Measurements from ENCODE around the gene KLHL29. TPM values are rescaled to one million over a fixed set of nuclear protein-coding genes. Genes with fewer than 3 reads are reported as not detected.

The KLHL29 gene
- total RNA-seq, 1 experiment from 2014 or later, result 6.4 TPM

GRCh38 chr2:23604731-23605130 lies 219.8 kb downstream of the KLHL29 start:
- DNase-seq (ENCODE audit: low read depth, low spot score), result no peak
- in situ Hi-C loops (cut with HindIII; ENCODE audit: low pct_unique_long_range_greater_than_20kb, low sequenced_read_pairs), result no loop called here

- in situ Hi-C loops (cut with HindIII; ENCODE audit: low pct_unique_long_range_greater_than_20kb, low sequenced_read_pairs), result no loop called here
Observed at GRCh38 chr2:23605236-23605635, 220.3 kb downstream of the KLHL29 start.

GRCh38 chr2:23606196-23606595 lies 221.2 kb downstream of the KLHL29 start:
- in situ Hi-C loops (cut with HindIII; ENCODE audit: low pct_unique_long_range_greater_than_20kb, low sequenced_read_pairs), result no loop called here
- no peak for DNase-seq (ENCODE audit: low read depth, low spot score)

More at GRCh38 chr2:23605236-23605635, 220.3 kb downstream of the KLHL29 start:
- no peak for DNase-seq (ENCODE audit: low read depth, low spot score)

DNA sequence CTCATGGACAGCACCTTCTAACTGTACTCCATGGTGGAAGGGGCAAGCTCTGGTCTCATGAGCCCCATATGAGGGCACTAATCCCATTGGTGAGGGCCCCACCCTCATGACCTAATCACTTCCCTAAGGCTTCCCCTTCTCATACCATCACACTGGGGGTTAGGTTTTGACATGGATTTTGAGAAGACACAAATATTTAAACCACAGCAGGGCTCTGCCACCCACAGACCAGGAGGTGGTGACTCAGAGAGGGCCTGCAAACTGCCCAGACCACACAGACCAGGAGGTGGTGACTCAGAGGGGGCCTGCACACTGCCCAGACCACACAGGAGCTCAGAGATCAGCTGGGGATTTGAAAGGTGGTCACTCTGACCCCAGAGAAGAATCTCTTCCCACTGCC lies 222.0 kb downstream of the KLHL29 start:
- no peak for DNase-seq (ENCODE audit: low read depth, low spot score)
- in situ Hi-C loops (cut with HindIII; ENCODE audit: low pct_unique_long_range_greater_than_20kb, low sequenced_read_pairs), result no loop called here

GRCh38 chr2:23607925-23608324 lies 222.9 kb downstream of the KLHL29 start:
- in situ Hi-C loops (cut with HindIII; ENCODE audit: low pct_unique_long_range_greater_than_20kb, low sequenced_read_pairs), result no loop called here
- DNase-seq (ENCODE audit: low read depth, low spot score), result no peak

GRCh38 chr2:23609254-23609653 lies 224.3 kb downstream of the KLHL29 start:
- in situ Hi-C loops (cut with HindIII; ENCODE audit: low pct_unique_long_range_greater_than_20kb, low sequenced_read_pairs), result no loop called here
- DNase-seq (ENCODE audit: low read depth, low spot score), result no peak

DNA sequence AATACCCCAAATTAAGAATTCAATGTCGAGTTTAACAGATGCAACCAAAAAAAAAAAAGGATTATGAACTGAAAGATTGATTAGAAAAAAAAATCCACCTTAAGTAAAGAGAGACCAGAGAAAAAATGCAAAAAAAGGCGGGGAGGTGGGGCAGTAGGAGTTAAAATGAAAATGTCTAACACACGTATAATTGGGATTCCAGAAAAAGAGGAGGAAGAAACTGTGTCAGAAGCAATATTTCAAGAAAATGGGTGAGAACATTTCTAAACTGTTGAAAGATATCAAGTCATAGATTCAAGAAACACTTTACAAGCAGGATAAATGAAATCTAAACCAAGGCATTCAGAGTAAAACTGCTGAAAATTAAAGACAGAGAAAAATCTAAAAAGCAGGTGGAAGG lies 226.9 kb downstream of the KLHL29 start:
- in situ Hi-C loops (cut with HindIII; ENCODE audit: low pct_unique_long_range_greater_than_20kb, low sequenced_read_pairs), result no loop called here
- DNase-seq (ENCODE audit: low read depth, low spot score), result no peak

DNA sequence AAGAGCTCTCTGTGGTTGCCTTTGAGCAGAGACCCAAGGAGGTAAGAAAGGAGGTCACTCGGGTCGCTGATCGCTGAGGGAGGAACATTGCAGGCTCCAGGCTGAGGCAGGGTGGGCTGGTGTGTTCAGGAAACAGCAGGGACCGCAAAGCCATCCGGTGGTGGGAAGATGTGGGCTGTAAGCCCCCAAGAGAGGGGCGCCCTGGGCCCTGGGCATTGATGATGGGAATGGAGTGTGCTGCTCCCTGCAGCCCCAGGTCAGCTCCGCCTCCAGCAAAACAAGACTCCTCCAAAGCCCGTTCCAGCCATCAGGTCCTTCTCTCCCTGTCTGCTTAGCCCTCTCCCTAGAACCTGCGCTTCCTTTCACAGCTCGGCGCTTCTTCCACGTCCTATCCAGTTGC lies 229.7 kb downstream of the KLHL29 start:
- in situ Hi-C loops (cut with HindIII; ENCODE audit: low pct_unique_long_range_greater_than_20kb, low sequenced_read_pairs), result no loop called here
- DNase-seq (ENCODE audit: low read depth, low spot score), result no peak

DNA sequence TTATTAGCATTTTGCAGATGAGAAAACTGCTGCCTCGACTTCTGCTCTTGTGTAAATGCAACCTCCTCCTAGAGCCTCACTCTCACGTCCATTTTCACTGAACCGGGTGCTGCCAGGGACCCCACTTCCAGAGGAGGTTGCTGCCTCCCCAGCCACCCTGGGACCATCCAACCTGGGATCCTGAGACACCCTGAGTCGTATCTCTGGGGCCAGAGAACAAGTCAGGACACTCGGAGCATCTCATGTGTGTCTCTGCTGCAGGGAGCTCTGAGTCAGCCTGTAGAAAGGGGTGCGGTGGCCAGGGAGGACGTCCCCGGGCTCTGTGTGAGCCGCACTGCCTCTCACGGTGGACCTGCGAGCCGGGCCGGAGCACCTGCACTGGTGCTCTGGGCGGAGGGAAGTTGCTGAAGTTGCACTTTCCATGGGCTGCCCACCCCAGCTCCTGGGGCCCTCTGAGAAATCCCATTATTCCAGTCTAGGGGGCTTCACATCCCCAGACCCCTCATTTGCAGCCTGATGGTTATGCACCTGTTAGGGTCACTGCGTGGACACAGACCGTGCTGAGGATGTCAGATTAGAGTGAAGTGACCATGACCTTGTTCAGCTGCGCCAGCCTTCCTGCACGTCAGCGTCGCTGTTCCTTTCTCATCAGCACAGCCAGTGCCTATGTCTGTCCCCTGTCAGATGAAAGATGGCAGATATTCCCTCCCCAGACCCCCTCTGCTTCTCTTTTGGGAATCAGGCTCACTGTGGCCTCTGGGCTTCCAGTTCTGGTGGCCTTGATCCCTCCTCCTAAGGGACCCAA lies 230.4 kb downstream of the KLHL29 start:
- in situ Hi-C loops (cut with HindIII; ENCODE audit: low pct_unique_long_range_greater_than_20kb, low sequenced_read_pairs), result no loop called here
- DNase-seq (ENCODE audit: low read depth, low spot score), result no peak

GRCh38 chr2:23616630-23617029 lies 231.7 kb downstream of the KLHL29 start:
- in situ Hi-C loops (cut with HindIII; ENCODE audit: low pct_unique_long_range_greater_than_20kb, low sequenced_read_pairs), result no loop called here
- no peak for DNase-seq (ENCODE audit: low read depth, low spot score)

DNA sequence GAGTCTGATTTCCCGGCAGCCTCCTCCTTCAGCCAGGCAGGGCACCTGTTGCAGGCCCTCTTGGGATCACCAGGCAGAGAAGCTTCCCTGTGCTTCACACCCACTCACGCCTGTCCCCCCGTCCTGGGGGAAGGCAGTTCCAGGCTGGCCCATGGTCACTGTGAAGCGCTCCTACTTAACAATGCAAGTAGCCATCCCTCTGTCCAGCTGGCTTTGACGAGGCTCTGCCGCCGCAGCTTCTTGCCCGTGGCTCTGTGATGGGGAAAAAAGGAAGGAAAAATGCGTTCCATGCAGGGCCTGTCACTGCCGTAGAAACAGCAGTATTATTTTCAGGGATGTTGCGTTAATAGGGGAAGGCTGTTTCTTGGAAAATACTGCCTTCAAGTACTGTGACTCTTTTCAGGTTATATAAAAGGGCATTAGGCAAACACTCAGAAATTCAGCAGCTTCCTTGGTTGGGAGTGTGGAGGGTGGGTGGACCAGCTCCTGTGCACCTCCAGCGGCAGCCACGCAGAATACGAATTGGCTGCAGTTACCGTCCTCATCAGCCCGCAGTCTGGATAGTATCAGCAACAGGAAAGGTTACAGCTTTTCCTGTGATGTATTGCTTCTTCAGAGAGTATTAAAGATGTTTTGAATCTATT lies 232.3 kb downstream of the KLHL29 start:
- no peak for DNase-seq (ENCODE audit: low read depth, low spot score)
- in situ Hi-C loops (cut with HindIII; ENCODE audit: low pct_unique_long_range_greater_than_20kb, low sequenced_read_pairs), result no loop called here

DNA sequence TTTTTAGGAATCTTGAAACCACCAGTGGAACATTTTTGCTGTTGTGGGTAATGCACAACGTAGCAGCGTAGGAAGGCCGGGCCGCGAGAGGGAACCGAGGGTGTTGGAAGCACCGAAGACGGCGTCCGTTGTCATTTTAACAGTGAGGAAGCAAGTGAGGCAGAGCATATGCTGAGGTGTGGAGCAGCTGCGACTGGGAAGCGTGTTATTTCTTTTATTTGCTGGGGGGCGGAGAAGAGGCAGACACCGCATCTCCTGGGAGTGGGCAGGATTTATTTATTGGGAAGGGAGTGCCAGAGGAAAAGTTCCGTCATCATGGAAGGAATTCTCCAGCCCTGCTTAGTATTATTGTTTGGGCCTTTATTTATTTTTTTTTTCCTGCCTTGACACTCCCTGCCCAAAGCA lies 232.8 kb downstream of the KLHL29 start:
- no peak for DNase-seq (ENCODE audit: low read depth, low spot score)
- in situ Hi-C loops (cut with HindIII; ENCODE audit: low pct_unique_long_range_greater_than_20kb, low sequenced_read_pairs), result no loop called here

- DNase-seq (ENCODE audit: low read depth, low spot score), result no peak
- in situ Hi-C loops (cut with HindIII; ENCODE audit: low pct_unique_long_range_greater_than_20kb, low sequenced_read_pairs), result no loop called here
Observed at GRCh38 chr2:23618265-23618664, 233.3 kb downstream of the KLHL29 start.

- in situ Hi-C loops (cut with HindIII; ENCODE audit: low pct_unique_long_range_greater_than_20kb, low sequenced_read_pairs), result no loop called here
- DNase-seq (ENCODE audit: low read depth, low spot score), result no peak
Observed at GRCh38 chr2:23618794-23619530, 234.0 kb downstream of the KLHL29 start.

- in situ Hi-C loops (cut with HindIII; ENCODE audit: low pct_unique_long_range_greater_than_20kb, low sequenced_read_pairs), result no loop called here
- DNase-seq (ENCODE audit: low read depth, low spot score), result no peak
Observed at GRCh38 chr2:23619941-23620340, 235.0 kb downstream of the KLHL29 start.

GRCh38 chr2:23620841-23621341 lies 235.9 kb downstream of the KLHL29 start:
- in situ Hi-C loops (cut with HindIII; ENCODE audit: low pct_unique_long_range_greater_than_20kb, low sequenced_read_pairs), result no loop called here
- peak; percentile 34 for DNase-seq (ENCODE audit: low read depth, low spot score)

DNA sequence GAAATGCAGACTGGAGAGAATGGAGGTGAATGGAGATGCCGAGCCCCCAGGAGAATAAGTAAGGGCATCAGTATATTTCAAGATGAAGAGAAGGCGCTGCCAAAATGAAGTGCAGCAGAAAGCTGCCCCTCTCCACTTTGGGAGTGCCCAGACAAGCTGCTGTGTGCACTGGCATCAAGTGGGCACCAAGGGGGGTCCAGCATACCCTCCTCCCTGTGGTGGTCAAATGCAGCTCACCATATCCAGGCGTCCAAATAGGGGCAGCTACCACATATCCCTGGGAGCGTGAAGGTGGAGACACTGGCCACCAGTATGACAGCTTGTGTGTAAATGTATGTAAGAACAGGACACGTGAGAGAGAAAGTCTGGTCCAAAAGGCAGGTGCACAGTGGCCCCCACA lies 236.6 kb downstream of the KLHL29 start:
- in situ Hi-C loops (cut with HindIII; ENCODE audit: low pct_unique_long_range_greater_than_20kb, low sequenced_read_pairs), result no loop called here
- no peak for DNase-seq (ENCODE audit: low read depth, low spot score)

DNA sequence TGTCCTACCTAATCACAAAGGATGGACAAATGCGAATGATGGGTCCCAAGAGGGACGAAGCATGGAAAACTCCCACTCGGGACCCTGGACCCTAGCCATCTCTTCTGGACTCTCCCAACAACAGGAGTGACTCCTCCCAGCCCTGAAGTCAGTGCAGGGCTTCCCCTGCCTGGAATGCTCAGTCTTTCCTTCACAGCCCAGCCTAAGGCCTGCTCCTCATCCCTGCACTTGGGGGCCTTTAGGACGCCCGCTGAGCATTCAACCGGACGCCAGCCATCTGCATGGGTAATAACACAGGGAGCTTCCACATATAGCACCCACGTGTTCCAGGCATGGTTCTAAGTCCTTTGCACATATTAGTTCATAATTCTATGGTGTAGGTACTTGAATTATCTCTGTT lies 237.5 kb downstream of the KLHL29 start:
- no peak for DNase-seq (ENCODE audit: low read depth, low spot score)

More for the DNA sequence above, 237.5 kb downstream of the KLHL29 start:
- in situ Hi-C loops (cut with HindIII; ENCODE audit: low pct_unique_long_range_greater_than_20kb, low sequenced_read_pairs), result no loop called here

Data from SK-MEL-5 (cell line).